A549 treated with RU486 at 1 μM for 4 hours (cell line): ENCODE measurements around the gene TPST1. TPM values are rescaled to one million over a fixed set of nuclear protein-coding genes. Genes with fewer than 3 reads are reported as not detected.

Experiments
- total RNA-seq: library from RNA; stranded (reverse); fragments of 200-300 nt; extraction: Qiagen RNA extraction; gene quantifications from 5 replicates; pipeline ENCODE4 v1.2.3, GENCODE V29; 2022; ENCODE audit warnings: low read depth

Gene TPST1
- total RNA-seq: 7.5 to 9.9 TPM (median 8.8 TPM) in 5 replicates

GRCh38 chr7:66204822-66205740, at the start of gene TPST1:
Gene TPST1 (plus strand): TSS chr7:66205334. CDS start chr7:66240426, 35,092 bp downstream.

Other genes with a start within 250 kb of the TPST1 start
- 31.0 to 35.7 TPM (median 31.3 TPM) in 5 replicates for gene GUSB, start 223.1 kb upstream of the TPST1 start, total RNA-seq
- 18.5 to 22.7 TPM (median 20.4 TPM) in 5 replicates for gene ASL, start 129.5 kb upstream of the TPST1 start, total RNA-seq
- 27.5 to 41.8 TPM (median 28.3 TPM) in 5 replicates for gene CRCP, start 90.5 kb upstream of the TPST1 start, total RNA-seq